NCI-H1092 (cell line): ENCODE data around the gene ISOC2.
"Not testable (repeated sequence)": the region's sequence is repeated elsewhere in the genome, so short reads cannot be mapped to it uniquely, and the experiment has no call there.

Source experiments
- DNase-seq: peaks from one replicate; lab custom pipeline; 2025; lab: John Stamatoyannopoulos, UW

Gene ISOC2

DNA sequence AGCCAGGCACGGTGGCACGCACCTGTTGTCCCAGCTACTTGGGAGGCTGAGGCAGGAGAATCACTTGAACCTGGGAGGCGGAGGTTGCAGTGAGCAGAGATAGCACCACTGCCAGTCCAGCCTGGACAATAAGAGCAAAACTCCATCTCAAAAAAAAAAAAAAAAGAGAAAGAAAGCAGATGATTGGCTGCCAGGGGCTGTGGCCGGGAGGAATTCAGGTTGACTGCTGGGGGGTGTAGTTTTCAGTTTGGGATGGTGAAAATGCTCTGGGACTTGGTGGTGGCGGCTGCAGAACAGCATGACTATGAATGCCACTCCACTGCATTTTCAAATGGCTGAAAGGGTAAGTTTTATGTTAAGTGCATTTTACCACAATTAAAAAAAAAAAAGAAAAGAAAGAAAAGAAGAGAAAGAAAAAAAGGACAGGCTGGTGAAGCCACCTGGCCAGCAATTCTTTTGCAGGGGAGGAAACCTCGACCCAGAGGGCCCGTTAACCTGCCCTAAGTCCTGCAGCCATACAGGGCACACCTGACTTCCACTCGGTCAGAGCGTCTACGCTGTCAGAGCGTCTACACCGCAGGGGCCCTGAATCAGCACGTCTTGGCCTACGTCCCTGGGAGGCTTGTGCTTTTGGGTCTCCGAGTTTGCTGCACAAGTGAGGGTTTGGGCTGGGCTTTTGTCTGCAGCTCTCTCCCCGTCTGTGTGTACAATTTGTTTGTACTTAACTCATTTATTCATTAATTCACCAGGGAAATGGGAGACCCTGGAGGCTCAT lies 3.6 kb downstream of the ISOC2 start:
- no peak for DNase-seq

GRCh38 chr19:55456347-55456746 lies 5.1 kb downstream of the ISOC2 start:
- DNase-seq, result no peak

- no peak for DNase-seq
These were observed 5.7 kb downstream of the ISOC2 start for GRCh38 chr19:55455576-55456235.

DNA sequence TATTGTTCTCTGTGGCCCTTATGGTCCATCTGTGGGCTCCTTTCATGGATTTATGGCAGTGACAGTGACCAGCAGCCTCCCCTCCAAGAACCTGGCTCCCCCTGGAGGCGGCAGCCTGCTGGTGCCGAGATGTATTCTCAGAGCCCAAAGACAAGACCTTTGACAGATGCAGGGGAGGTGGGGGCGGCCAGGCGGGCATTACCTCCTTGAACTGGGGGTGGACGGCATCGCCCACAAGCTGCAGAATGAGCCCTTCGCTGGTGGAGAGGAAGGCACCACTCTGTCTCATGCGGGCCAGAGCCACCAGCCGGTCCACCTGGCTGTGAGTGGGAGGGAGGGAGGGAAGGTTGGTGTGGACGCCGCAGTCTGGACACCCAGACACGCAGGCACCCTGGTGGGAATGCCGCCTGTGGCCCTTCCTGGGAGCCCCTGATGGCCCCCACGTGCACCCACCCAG lies 6.6 kb downstream of the ISOC2 start:
- no peak for DNase-seq

DNA sequence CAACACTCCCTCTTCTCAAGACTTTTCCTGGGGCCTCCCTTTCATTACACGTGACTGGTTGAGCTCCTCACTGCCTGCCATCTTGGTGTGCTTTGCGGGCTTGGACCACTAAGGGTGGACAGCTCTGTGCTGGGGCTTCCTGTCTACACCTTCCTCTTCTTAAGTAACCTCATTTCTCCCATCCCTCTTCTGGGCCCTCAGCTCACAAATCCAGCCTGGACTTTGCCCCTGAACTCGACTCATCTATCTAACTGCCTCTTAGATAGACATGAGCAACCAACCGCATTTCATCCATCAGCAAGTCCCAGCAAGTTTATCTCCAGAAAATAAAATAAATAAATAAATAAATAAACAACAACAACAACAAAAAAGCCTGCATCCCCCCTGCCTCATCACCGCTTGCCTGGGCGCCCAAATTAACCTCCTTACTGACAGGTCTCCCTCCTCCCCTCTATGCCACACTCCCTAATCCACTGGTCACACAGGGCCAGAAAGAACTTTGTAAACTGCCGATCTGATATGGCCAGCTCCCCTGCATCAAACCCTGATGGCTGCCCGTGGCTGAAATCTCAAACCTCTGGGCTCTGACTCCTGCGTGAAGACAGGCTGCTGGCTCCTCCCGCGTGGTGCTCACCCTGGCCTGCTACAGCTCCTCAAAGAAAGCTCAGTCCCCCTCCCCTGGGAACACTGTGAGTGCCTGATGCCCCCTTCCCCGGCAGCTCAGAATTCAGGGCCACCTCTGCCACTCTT lies 7.8 kb downstream of the ISOC2 start:
- no peak for DNase-seq

DNA sequence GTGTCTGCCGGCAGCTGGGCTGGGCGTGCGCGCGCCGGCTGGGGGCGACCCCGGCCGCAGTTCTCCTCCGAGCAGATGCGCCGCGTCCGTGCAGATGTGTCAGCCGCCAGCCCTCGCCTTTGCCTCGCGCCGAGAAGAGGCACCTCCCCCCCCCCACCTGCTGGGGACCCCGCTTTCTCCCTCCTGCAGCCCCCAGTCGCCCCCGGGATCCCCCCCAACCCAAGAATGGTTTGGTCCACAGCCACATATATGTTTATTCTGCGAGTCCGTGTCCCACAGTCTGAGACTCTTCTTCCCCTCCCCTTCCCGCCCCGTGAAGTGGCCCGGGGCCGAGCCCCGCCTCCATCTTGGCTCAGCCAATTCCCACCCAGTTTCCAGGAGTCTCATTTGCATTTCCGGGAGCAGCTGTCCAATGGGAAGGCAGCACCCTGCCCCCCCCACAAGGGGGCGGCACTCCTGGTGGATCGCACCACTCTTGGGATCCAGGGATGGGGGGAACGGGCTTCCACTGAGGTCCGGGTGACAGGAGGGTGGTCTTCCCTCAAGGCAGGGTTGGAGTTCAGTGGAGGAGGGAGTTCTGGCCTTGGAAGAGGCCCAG lies 8.6 kb downstream of the ISOC2 start:
- DNase-seq, result peak; percentile 80

- DNase-seq, result no peak
These were observed 9.3 kb downstream of the ISOC2 start for GRCh38 chr19:55451965-55452748.

GRCh38 chr19:55451163-55451964 lies 10.1 kb downstream of the ISOC2 start:
- no peak for DNase-seq

- DNase-seq, result no peak
These were observed 12.0 kb downstream of the ISOC2 start for GRCh38 chr19:55449469-55449868.

GRCh38 chr19:55448175-55448490 lies 13.3 kb downstream of the ISOC2 start:
- not testable (repeated sequence) for DNase-seq

- DNase-seq, result no peak
These were observed 13.8 kb downstream of the ISOC2 start for GRCh38 chr19:55447421-55448174.

DNA sequence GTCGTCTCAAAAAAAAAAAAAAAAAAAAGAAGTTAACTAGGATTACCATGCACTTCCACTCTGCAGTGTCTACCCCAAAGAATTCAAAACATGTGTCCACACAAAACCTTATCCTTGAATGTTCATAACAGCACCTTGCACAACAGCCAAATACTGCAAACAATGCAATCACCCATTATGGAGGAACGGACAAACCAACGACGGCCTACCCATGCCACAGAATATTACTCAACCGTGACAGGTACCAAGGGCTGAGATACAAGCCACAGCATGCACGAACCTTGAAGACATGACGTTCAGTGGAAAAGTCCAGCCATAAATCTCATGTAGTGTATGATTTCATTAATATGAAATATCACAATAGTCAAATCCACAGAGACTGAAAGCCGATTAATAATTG lies 15.4 kb downstream of the ISOC2 start:
- no peak for DNase-seq

- DNase-seq, result no peak
These were observed 16.8 kb downstream of the ISOC2 start for GRCh38 chr19:55444646-55445045.

DNA sequence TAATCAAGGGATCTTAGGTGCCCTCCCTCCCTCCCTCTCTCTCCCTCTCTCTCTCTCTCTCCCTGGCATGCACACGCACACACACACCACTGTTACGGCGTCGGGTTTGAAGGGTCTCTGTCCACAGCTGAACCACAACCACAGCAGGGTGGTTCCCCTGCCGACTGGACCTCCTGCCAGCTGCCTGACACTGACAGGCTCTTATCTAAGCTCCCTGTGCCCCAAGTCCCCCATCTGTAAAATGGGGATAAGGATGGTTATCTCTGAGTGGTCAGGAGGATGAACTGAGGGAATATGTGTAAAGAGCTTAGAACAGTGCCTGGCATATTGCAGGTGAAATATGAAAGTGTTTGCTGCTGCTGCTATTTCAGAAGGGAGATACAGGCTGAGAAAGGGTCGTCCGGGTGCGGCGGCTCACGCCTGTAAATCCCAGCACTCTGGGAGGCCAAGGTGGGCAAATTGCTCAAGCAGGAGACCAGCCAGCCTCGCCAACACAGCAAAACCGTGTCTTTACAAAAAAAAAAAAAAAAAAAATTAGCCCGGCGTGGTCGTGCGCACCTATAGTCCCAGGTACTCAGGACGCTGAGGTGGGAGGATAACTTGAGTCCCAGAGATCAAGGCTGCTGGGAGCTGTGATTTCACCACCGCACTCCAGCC lies 17.5 kb downstream of the ISOC2 start:
- no peak for DNase-seq

- no peak for DNase-seq
These were observed 18.2 kb downstream of the ISOC2 start, which contains the start of gene SHISA7 for GRCh38 chr19:55443045-55443823. SHISA7 (minus strand) TSS chr19:55443300; CDS start chr19:55442863, 437 bp downstream.

- DNase-seq, result no peak
These were observed 19.0 kb downstream of the ISOC2 start for GRCh38 chr19:55442372-55442961.

DNA sequence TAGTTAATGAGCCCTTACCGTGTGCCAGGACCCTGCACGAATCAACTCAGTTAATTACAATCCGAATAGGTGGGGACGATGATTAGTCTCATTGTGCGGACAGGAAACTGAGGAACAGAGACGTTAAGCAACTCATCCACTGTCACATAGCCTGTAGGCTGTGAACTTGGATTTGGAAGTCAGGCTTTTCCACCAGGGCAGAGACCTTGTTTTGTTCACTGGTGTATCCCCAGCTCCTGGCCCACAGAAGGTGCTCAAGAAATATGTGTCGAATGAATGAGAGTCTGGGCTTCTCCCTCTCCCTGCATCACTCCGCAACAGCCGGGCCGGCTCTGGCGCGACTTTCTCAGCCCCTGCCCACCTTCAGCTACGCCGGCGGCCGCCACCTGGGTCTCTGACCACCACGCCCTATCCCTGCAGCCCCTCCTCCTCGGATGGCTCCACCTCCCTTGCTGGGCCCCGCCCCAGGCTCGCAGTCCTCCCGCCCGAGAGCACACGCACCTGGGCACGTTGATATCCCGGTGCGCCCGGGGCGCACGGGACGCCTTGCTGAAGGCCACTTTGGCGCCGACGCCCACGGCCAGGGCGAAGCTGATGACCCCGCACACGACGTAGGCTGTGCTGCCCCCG lies 19.6 kb downstream of the ISOC2 start:
- no peak for DNase-seq

- no peak for DNase-seq
These were observed 20.1 kb downstream of the ISOC2 start for GRCh38 chr19:55441319-55441691.
